ENCODE data around the gene FAM98B.

DNA sequence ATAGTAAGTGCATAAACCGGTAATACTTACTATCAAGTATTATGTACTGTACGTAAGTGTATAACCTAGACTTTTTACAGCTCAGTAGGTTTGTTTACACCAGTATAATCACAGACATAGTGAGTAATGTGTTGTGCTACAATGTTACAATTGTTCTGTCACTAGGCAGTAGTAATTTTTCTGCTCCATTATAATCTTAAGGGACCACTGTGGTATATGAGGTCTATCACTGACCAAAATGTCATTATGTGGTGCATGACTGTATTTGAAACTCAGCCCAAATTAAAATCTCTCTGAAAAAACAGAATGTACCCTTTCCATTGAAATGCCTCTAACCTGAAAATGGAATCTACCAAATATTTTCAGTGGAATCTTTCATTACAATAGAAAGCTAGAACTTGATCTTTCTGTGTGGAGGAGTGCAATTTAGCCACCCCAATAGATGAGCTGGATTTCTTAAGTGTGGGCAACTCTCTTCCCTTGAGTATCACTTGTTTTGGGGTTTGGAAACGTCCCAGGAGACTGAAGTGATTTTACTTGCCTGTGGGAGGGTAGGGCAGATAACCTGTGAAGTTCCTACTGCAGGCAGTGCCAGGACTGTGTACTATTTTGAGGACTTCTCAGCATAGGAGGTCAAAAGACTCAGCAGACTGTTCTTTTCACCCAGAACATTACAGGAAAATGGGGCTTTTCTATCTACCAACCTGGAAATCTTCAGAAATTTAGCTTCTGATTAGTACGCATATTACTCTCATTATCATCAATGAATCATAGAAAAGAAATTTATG lies 50.9 kb downstream of the FAM98B start:
- TF ChIP-seq CTCF (IDR thresholded peaks at IDR 0.05): no peak
- TF ChIP-seq POLR2A (IDR thresholded peaks at IDR 0.05): no peak

All from body of pancreas (tissue), 4 donors.